GM12865 (cell line): ENCODE data around the gene HSPB9.

Experiments
- DNase-seq: peaks from one replicate; pipeline ENCODE4 v3.0.0; 2010; ENCODE audit warnings: low read depth
- H3K4me3 ChIP-seq: 2 replicates; pipeline ENCODE4 v1.5.1; 2011; ENCODE audit warnings: mild to moderate bottlenecking, low read depth, low read length, control low read depth
- CTCF ChIP-seq: IDR thresholded peaks from 2 replicates; pipeline ENCODE4 v1.5.1; 2011; ENCODE audit warnings: low read length, control low read depth, low read depth, inconsistent platforms; ENCODE audit not compliant: insufficient read depth; ENCODE audit errors: missing control alignments

The HSPB9 gene

GRCh38 chr17:42081516-42082129, 41.0 kb upstream of the HSPB9 start:
- no peak overlapping the region for H3K4me3 ChIP-seq
- no peak for DNase-seq
- no peak for TF ChIP-seq CTCF

- no peak overlapping the region for H3K4me3 ChIP-seq
- no peak for DNase-seq
- TF ChIP-seq CTCF = no peak
Measured at GRCh38 chr17:42087042-42087701, 35.4 kb upstream of the HSPB9 start.

- DNase-seq = no peak
- TF ChIP-seq CTCF = no peak
- H3K4me3 ChIP-seq = no peak overlapping the region
Measured at GRCh38 chr17:42087736-42088705, 34.6 kb upstream of the HSPB9 start.

GRCh38 chr17:42088736-42089135, 33.9 kb upstream of the HSPB9 start:
- TF ChIP-seq CTCF = no peak

GRCh38 chr17:42090964-42091790, 31.4 kb upstream of the HSPB9 start:
- no peak overlapping the region for H3K4me3 ChIP-seq
- no peak for DNase-seq
- no peak for TF ChIP-seq CTCF

More at GRCh38 chr17:42088736-42089135, 33.9 kb upstream of the HSPB9 start:
- DNase-seq = no peak
- H3K4me3 ChIP-seq = no peak overlapping the region

- no peak for TF ChIP-seq CTCF
- H3K4me3 ChIP-seq = no peak overlapping the region
- DNase-seq = no peak
Measured at GRCh38 chr17:42092939-42093338, 29.7 kb upstream of the HSPB9 start.
